Measurements from ENCODE around the gene TBC1D10B.
"Not testable (repeated sequence)": the region's sequence is repeated elsewhere in the genome, so short reads cannot be mapped to it uniquely, and the experiment has no call there.

Gene TBC1D10B

GRCh38 chr16:30354423-30355143 is 15.7 kb downstream of the TBC1D10B start:
- no peak for DNase-seq

- no peak for DNase-seq
Observed at GRCh38 chr16:30353438-30354129, 16.7 kb downstream of the TBC1D10B start.

DNA sequence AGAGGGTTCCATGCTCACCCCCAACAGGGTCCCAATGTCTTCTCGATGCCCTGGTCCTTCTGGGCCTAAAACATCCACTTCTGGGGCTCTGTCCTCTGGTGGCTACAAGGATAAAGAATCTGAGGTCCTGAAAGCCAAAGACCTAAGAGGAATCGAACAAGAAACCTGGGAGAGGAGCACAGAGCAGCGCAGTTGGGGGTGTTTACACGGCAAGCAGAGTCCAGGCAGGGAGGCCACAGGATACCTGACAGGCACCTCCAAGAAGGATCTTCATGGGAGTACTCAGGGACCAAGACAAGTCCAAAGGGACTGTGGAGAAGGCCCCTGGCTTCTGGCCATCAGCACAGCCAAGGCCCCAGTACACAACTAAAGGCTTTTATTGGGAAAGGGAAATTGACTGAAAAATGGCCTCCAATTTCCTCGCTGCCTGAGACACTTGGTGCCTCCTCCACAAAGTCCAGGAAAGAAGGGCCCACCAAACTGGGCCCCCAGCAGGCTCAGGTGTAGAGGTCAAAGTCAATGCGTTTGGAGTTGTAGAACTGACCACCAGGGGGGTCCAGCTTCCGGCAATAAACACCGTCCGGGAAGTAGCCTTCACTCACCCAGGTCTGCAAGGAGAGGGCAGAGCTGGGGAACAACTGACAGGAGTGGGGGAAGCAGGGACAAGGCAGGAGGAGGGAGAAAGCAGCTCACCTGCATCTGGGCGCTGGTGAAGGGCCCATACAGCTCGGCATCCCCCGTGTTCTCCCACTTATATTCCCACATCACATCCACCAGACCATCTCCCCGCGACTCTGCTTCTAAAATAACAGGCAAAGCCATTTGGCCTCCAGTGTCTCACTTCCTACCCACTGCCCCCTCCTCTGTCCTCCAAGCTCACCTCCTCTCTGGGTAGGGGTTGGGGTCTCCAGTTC is 17.5 kb downstream of the TBC1D10B start:
- DNase-seq: no peak

- DNase-seq: no peak
Observed at GRCh38 chr16:30351586-30352419, 18.5 kb downstream of the TBC1D10B start.

DNA sequence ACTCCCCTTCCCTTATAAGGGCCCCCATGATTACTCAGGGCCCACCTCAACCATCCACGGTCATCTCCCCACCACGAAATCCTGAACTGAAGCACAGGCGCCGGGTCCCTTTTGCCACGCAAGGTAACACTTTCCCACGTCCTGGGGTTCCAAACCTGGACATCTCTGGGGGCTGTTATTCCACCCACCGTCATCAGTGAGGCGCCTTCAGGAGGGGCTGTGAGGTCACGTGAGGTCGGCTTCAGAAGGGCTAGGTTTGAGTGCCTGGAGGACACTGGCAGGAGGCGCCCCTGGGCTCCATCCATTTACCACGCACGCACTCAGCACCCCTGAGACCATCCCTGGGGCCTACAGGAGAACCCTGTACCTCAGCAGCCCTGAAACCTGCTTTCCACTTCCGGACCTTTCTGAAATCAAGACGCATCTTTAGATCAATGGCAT is 19.3 kb downstream of the TBC1D10B start:
- DNase-seq: no peak

DNA sequence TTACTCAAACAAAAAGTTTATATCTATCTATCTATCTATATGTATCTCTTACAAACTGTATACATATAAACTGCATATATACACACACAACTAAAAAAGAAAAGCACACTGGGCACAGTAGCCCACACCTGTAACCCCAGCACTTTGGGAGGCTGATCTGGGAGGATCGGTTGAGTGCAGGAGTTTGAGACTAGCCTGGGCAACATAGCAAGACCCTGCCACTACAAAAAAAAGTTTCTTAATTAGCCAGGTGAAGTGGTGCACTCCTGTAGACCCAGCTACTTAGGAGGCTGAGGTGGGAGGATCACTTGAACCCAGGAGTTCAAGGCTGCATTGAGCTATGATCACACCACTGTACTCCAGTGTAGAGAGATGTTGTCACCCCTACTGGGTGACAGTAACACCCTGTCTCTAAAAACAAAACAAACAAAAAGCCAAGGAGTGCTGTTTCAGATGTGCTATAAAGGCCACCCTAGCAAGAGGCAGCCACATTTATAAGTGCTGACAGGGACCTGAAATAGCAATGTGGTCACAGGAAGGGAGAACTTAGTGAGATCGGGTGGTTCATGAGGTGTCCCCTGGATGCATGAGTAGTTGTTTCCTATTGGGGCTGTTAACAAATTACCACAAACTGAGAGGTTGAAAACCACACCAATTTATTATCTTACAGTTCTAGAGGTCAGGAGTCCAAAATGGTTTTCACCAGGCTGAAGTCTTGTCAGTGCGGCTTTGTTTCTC is 20.0 kb downstream of the TBC1D10B start:
- no peak for DNase-seq

- no peak for DNase-seq
Observed at GRCh38 chr16:30349675-30350074, 20.6 kb downstream of the TBC1D10B start.

DNA sequence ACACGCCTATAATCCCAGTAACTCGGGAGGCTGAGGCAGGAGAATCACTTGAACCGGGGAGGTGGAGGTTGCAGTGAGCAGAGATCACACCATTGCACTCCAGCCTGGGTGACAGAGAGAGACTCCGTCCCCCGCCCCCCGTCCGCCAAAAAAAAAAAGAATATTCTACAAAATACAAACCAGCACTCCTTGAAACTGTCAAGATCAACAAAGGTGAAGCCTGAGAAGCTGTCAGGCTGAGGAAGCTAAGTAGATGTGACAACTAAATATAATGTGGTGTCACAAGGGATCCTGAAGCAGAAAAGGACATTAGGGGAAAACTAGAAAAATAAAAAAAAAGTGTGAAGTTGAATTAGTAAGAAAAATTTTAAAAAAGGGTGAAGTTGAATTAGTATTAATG is 21.4 kb downstream of the TBC1D10B start:
- DNase-seq: no peak

- DNase-seq: no peak
Observed at GRCh38 chr16:30348113-30348512, 22.2 kb downstream of the TBC1D10B start.

DNA sequence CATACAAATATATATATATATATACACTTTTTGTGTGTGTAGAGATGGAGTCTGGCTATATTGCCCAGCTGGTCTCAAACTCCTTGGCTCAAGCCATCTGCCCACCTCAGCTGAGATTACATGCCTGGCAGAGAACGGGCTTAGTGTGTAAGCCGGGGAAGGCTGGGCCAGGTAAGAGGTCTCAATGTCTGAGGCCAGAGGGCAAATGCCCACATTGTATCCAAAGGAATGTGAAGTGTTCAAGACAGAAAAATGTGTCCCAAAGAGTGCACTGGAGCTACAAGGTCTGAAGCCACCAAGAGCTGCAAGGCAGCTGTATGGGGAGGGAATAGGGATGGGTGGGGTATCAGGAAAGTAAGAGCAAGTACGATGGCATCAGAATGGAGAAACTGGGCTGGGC is 24.0 kb downstream of the TBC1D10B start:
- no peak for DNase-seq

DNA sequence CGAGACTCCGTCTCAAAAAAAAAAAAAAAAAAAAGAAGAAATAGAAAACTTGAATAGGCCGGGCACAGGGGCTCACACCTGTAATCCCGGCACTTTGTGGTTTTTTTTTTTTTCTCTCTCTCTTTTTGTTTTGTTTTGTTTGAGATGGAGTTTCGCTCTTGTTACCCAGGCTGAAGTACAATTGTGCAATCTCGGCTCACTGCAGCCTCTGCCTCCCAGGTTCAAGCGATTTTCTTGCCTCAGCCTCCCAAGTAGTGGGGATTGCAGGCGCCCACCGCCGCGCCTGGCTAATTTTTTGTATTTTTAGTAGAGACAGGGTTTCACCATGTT is 26.8 kb downstream of the TBC1D10B start:
- DNase-seq: not testable (repeated sequence)

DNA sequence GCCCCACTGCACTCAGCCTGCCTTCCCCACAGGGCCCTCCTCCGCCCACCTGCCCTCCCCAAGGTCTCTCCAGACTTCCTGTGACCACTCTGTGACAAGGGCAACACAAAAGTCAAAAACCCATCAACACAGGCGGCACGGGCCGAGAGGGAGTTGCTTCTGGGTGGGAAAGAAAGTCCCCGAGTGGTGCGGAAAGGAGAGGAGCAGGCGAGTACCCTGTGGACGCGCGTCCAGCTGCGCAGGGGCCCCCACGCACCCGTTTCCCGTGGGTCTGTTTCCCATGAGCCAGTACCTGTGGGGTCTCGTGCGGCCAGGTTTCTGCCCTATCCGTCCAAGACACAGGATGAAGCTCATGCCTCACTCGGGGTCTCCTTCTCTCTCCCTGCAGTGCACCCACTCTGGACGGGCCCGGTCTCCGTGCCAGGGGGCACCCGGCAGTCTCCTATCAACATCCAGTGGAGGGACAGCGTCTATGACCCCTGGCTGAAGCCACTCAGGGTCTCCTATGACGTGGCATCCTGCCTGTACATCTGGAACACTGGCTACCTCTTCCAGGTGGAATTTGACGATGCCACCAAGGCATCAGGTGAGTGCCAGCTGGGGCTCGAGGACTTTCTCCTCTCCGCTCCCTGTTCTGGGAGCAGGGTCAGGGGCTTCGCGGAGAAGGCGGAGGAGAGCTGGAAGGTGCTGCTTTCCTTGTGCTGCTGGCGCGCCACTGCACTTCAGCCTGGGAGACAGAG is 27.4 kb downstream of the TBC1D10B start:
- no peak for DNase-seq

GRCh38 chr16:30341971-30342370 is 28.3 kb downstream of the TBC1D10B start:
- DNase-seq: not testable (repeated sequence)

- DNase-seq: no peak
Observed at GRCh38 chr16:30340621-30341020, 29.7 kb downstream of the TBC1D10B start.

DNA sequence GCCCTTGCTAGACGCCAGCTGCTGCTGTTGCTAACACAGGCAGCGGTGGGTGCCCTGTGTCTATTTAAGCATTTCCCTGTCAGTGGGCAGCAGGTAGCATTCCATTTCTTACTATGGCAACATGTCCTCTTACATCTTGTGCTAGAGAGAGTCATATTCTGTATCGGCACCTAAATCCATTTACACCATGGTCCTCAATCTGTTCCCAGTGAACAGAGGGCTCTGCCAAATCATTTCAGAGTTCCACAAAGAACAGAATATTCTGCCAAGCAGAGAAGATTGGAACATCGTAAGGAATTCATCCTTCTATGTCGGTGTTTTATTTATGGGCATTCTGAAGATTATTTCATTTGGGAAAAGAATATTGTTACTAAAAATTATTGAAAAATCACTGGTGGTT is 31.6 kb downstream of the TBC1D10B start:
- DNase-seq: not testable (repeated sequence)

DNA sequence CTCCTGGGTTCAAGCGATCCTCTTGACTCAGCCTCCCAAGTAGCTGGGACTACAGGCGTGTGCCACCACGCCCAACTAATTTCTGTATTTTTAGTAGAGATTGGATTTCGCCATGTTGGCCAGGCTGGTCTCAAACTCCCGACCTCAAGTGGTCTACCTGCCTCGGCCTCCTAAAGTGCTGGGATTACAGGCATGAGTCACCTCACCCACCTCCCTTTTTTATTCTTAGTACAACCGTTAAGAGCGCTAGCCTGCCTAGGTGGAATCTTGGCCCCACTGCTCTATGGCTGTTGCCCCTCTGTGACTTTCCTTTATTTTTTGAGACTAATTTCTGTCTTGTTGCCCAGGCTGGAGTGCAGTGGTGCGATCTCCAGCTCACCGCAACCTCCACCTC is 32.3 kb downstream of the TBC1D10B start:
- not testable (repeated sequence) for DNase-seq

- no peak for DNase-seq
Observed at GRCh38 chr16:30335598-30336474, 34.5 kb downstream of the TBC1D10B start.

- peak; percentile 81 for DNase-seq
Observed at GRCh38 chr16:30335028-30335597, 35.2 kb downstream of the TBC1D10B start.

DNA sequence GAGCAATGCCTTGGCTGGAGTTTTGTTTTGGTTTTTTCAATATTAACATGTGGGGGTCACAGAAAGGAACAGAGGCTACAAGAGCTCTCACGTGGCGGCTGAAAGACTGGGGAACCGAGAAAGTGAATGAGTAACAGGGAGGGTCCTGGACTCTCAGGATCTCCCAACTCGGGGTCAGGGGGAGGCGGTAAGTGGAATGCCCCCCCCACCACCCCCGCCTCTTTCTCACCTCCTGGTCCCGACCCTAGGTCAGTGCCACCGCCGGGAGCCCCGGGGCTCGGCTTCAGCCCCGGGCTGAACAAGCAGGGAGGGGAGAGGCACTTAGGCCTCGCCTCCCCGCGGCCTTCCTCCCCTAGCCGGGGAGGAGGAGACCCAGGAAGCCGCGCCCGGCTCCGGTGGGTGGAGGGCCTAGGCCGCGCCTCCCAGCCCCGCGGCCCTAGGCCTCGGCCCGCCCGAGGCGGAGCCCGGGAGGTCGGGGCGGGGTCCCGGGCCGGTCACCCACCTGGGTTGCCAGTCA is 35.8 kb downstream of the TBC1D10B start:
- DNase-seq: peak; percentile 84

Data from activated CD8-positive, alpha-beta memory T cell treated with anti-CD3 and anti-CD28 coated beads, Interleukin-2, amount 50 U/mL, for 4 hours (primary cell).